ENCODE results near the gene ABCA4. TPM values are rescaled to one million over a fixed set of nuclear protein-coding genes. Genes with fewer than 3 reads are reported as not detected.

Gene ABCA4
- total RNA-seq, 1 donor from 2014 or later, result 3.2 TPM

GRCh38 chr1:94084085-94084484 is 36.9 kb downstream of the ABCA4 start:
- no peak for TF ChIP-seq CTCF (conservative IDR thresholded peaks at IDR 0.05)
- no peak overlapping the region for H3K27ac Mint-ChIP-seq
- H3K36me3 Mint-ChIP-seq, result peaks cover 6% of the 10 kb centered on the region
- H3K4me1 Mint-ChIP-seq (ENCODE audit: unreplicated experiment), result peaks cover 30% of the 10 kb centered on the region
- H3K27me3 Mint-ChIP-seq, result no peaks in the 10 kb centered on the region
- DNase-seq (ENCODE audit: extremely low spot score, unreplicated experiment), result no peak
- H3K9me3 Mint-ChIP-seq, result peaks cover 4% of the 10 kb centered on the region
- H3K4me3 Mint-ChIP-seq, result no peak overlapping the region

- no peak for TF ChIP-seq CTCF (conservative IDR thresholded peaks at IDR 0.05)
- no peak overlapping the region for H3K4me3 Mint-ChIP-seq
- H3K4me1 Mint-ChIP-seq (ENCODE audit: unreplicated experiment), result peaks cover 34% of the 10 kb centered on the region
- peaks cover 6% of the 10 kb centered on the region for H3K36me3 Mint-ChIP-seq
- H3K27ac Mint-ChIP-seq, result no peak overlapping the region
- peaks cover under 1% of the 10 kb centered on the region for H3K9me3 Mint-ChIP-seq
- DNase-seq (ENCODE audit: extremely low spot score, unreplicated experiment), result no peak
- H3K27me3 Mint-ChIP-seq, result no peaks in the 10 kb centered on the region
Observed at GRCh38 chr1:94083681-94084080, 37.3 kb downstream of the ABCA4 start.

GRCh38 chr1:94081566-94082344 is 39.2 kb downstream of the ABCA4 start:
- Mint-ChIP-seq H3K36me3 (no peaks in the 10 kb centered on the region), H3K4me3 (no peak overlapping the region), H3K4me1 (ENCODE audit: unreplicated experiment) (peaks cover 33% of the 10 kb centered on the region), H3K9me3 (no peaks in the 10 kb centered on the region), H3K27ac (no peak overlapping the region), H3K27me3 (no peaks in the 10 kb centered on the region)
- no peak for DNase-seq (ENCODE audit: extremely low spot score, unreplicated experiment)
- TF ChIP-seq CTCF (conservative IDR thresholded peaks at IDR 0.05), result no peak

GRCh38 chr1:94079989-94080388 is 41.0 kb downstream of the ABCA4 start:
- Mint-ChIP-seq H3K27me3 (no peaks in the 10 kb centered on the region), H3K9me3 (no peaks in the 10 kb centered on the region), H3K27ac (no peak overlapping the region), H3K4me3 (peak overlapping the region; percentile 16), H3K36me3 (no peaks in the 10 kb centered on the region), H3K4me1 (ENCODE audit: unreplicated experiment) (peaks cover 33% of the 10 kb centered on the region)
- TF ChIP-seq CTCF (conservative IDR thresholded peaks at IDR 0.05), result no peak
- no peak for DNase-seq (ENCODE audit: extremely low spot score, unreplicated experiment)

- DNase-seq (ENCODE audit: extremely low spot score, unreplicated experiment), result no peak
- Mint-ChIP-seq H3K27ac (peak overlapping the region; percentile 51), H3K4me3 (peak overlapping the region; percentile 16), H3K27me3 (no peaks in the 10 kb centered on the region), H3K4me1 (ENCODE audit: unreplicated experiment) (peaks cover 33% of the 10 kb centered on the region), H3K9me3 (no peaks in the 10 kb centered on the region), H3K36me3 (no peaks in the 10 kb centered on the region)
- TF ChIP-seq CTCF (conservative IDR thresholded peaks at IDR 0.05), result no peak
Observed at GRCh38 chr1:94079080-94079940, 41.6 kb downstream of the ABCA4 start.
